NCI-H2227 (cell line): ENCODE data around the gene RASA1.
"Not testable (repeated sequence)": the region's sequence is repeated elsewhere in the genome, so short reads cannot be mapped to it uniquely, and the experiment has no call there.

Source experiments
- DNase-seq: peaks from one replicate; lab custom pipeline; 2025; ENCODE audit not compliant: unreplicated experiment; lab: John Stamatoyannopoulos, UW

Gene RASA1

GRCh38 chr5:87267574-87268125 is at the start of gene RASA1:
RASA1 (plus strand) TSS chr5:87267883; CDS start chr5:87268452, 569 bp downstream.
- peak; percentile 94 for DNase-seq

GRCh38 chr5:87229780-87230179 is 37.9 kb upstream of the RASA1 start:
- no peak for DNase-seq

GRCh38 chr5:87231037-87231808 is 36.5 kb upstream of the RASA1 start:
- DNase-seq, result no peak

- DNase-seq, result no peak
Measured at GRCh38 chr5:87233143-87233542, 34.5 kb upstream of the RASA1 start.

GRCh38 chr5:87241555-87241954 is 26.1 kb upstream of the RASA1 start:
- DNase-seq, result no peak

- DNase-seq, result no peak
Measured at GRCh38 chr5:87242242-87242641, 25.4 kb upstream of the RASA1 start.

GRCh38 chr5:87243161-87243844 is 24.4 kb upstream of the RASA1 start:
- no peak for DNase-seq

GRCh38 chr5:87245451-87245850 is 22.2 kb upstream of the RASA1 start:
- no peak for DNase-seq

GRCh38 chr5:87246061-87246460 is 21.6 kb upstream of the RASA1 start:
- no peak for DNase-seq

GRCh38 chr5:87252283-87252605 is 15.4 kb upstream of the RASA1 start:
- DNase-seq, result no peak

- DNase-seq, result no peak
Measured at GRCh38 chr5:87254035-87254434, 13.6 kb upstream of the RASA1 start.

GRCh38 chr5:87258507-87258906 is 9.2 kb upstream of the RASA1 start:
- no peak for DNase-seq

- DNase-seq, result no peak
Measured at GRCh38 chr5:87260604-87261192, 7.0 kb upstream of the RASA1 start.

GRCh38 chr5:87263498-87263897 is 4.2 kb upstream of the RASA1 start:
- no peak for DNase-seq

- no peak for DNase-seq
Measured at GRCh38 chr5:87266914-87267573, 639 bp upstream of the RASA1 start.

GRCh38 chr5:87268126-87268969 is 665 bp downstream of the RASA1 start:
- peak; percentile 67 for DNase-seq

- DNase-seq, result no peak
Measured at GRCh38 chr5:87268970-87269377, 1.3 kb downstream of the RASA1 start.

GRCh38 chr5:87270888-87271287 is 3.2 kb downstream of the RASA1 start:
- DNase-seq, result not testable (repeated sequence)

- no peak for DNase-seq
Measured at GRCh38 chr5:87276655-87277054, 9.0 kb downstream of the RASA1 start.

- DNase-seq, result no peak
Measured at GRCh38 chr5:87277279-87277835, 9.7 kb downstream of the RASA1 start.
